ENCODE measurements around the gene MYOM1. TPM values are rescaled to one million over a fixed set of nuclear protein-coding genes. Genes with fewer than 3 reads are reported as not detected.
"Not testable (repeated sequence)": the region's sequence is repeated elsewhere in the genome, so short reads cannot be mapped to it uniquely, and the experiment has no call there.

Gene MYOM1
- total RNA-seq, 1 experiment from 2014 or later: 0.07 TPM

GRCh38 chr18:3075491-3075890 lies 144.3 kb downstream of the MYOM1 start:
- no peaks in the 10 kb centered on the region for H3K27me3 ChIP-seq (ENCODE audit: low read length)
- H3F3A ChIP-seq (ENCODE audit: low read length, unreplicated experiment): no peaks in the 10 kb centered on the region
- no peaks in the 10 kb centered on the region for H3K36me3 ChIP-seq (ENCODE audit: low read depth, low read length)
- ChIA-PET POLR2A (ENCODE audit: unreplicated experiment) (no interaction called here), CTCF (no interaction called here)
- H3K4me3 ChIP-seq (ENCODE audit: low read length): no peak overlapping the region
- intact Hi-C loops (cut with micrococcal nuclease): no loop called here
- H3K9me2 ChIP-seq (replicated peaks; ENCODE audit: low read length): no peaks in the 10 kb centered on the region
- BruUV-seq (replicated peaks): no TSS peak
- no peak overlapping the region for H3K27ac ChIP-seq (ENCODE audit: low read length)
- no peak overlapping the region for H3K9ac ChIP-seq (ENCODE audit: low read length)
- H2AFZ ChIP-seq (ENCODE audit: low read length): no peak overlapping the region
- no peaks in the 10 kb centered on the region for H3K79me2 ChIP-seq (ENCODE audit: low read length)
- no peaks in the 10 kb centered on the region for H3K4me1 ChIP-seq (ENCODE audit: insufficient read depth, low read length)
- DNase-seq: no peak
- no peaks in the 10 kb centered on the region for H3K9me3 ChIP-seq (ENCODE audit: low read length)
- no peak for ATAC-seq
- no peaks in the 10 kb centered on the region for H4K20me1 ChIP-seq (ENCODE audit: low read length)
- H3K4me2 ChIP-seq (ENCODE audit: low read length): no peak overlapping the region
- TF ChIP-seq EZH2phosphoT487 (IDR thresholded peaks at IDR 0.05; ENCODE audit: borderline replicate concordance, low read length) (no peak), CTCF (conservative IDR thresholded peaks at IDR 0.05; ENCODE audit: low read depth, low read length) (no peak), EZH2 (IDR thresholded peaks at IDR 0.05; ENCODE audit: low read length, unreplicated experiment) (no peak)

GRCh38 chr18:3074087-3074486 lies 145.7 kb downstream of the MYOM1 start:
- BruUV-seq (replicated peaks): no TSS peak
- no peaks in the 10 kb centered on the region for H3K9me3 ChIP-seq (ENCODE audit: low read length)
- ATAC-seq: no peak

GRCh38 chr18:3073353-3073752 lies 146.4 kb downstream of the MYOM1 start:
- H3K4me2 ChIP-seq (ENCODE audit: low read length); CTCF ChIA-PET; H4K20me1 ChIP-seq (ENCODE audit: low read length); H3K36me3 ChIP-seq (ENCODE audit: low read depth, low read length); H3K9ac ChIP-seq (ENCODE audit: low read length); H3K9me3 ChIP-seq (ENCODE audit: low read length); H3K27me3 ChIP-seq (ENCODE audit: low read length); DNase-seq; H3K4me1 ChIP-seq (ENCODE audit: insufficient read depth, low read length); H3K79me2 ChIP-seq (ENCODE audit: low read length); H3K4me3 ChIP-seq (ENCODE audit: low read length); H3F3A ChIP-seq (ENCODE audit: low read length, unreplicated experiment); ATAC-seq; H3K9me2 ChIP-seq (replicated peaks; ENCODE audit: low read length); BruUV-seq (replicated peaks); H3K27ac ChIP-seq (ENCODE audit: low read length); H2AFZ ChIP-seq (ENCODE audit: low read length); POLR2A ChIA-PET (ENCODE audit: unreplicated experiment); intact Hi-C loops (cut with micrococcal nuclease): not testable (repeated sequence)

More at GRCh38 chr18:3074087-3074486, 145.7 kb downstream of the MYOM1 start:
- Histone ChIP-seq H3K27ac (ENCODE audit: low read length) (no peak overlapping the region), H3K4me3 (ENCODE audit: low read length) (no peak overlapping the region), H3K4me1 (ENCODE audit: insufficient read depth, low read length) (no peaks in the 10 kb centered on the region), H3K9me2 (replicated peaks; ENCODE audit: low read length) (no peaks in the 10 kb centered on the region), H3K9ac (ENCODE audit: low read length) (no peak overlapping the region), H3K36me3 (ENCODE audit: low read depth, low read length) (no peaks in the 10 kb centered on the region), H4K20me1 (ENCODE audit: low read length) (no peaks in the 10 kb centered on the region), H3F3A (ENCODE audit: low read length, unreplicated experiment) (no peaks in the 10 kb centered on the region), H3K4me2 (ENCODE audit: low read length) (no peak overlapping the region), H3K27me3 (ENCODE audit: low read length) (no peaks in the 10 kb centered on the region), H3K79me2 (ENCODE audit: low read length) (no peaks in the 10 kb centered on the region), H2AFZ (ENCODE audit: low read length) (no peak overlapping the region)
- TF ChIP-seq CTCF (conservative IDR thresholded peaks at IDR 0.05; ENCODE audit: low read depth, low read length): no peak
- TF ChIP-seq EZH2phosphoT487 (IDR thresholded peaks at IDR 0.05; ENCODE audit: borderline replicate concordance, low read length): no peak
- TF ChIP-seq EZH2 (IDR thresholded peaks at IDR 0.05; ENCODE audit: low read length, unreplicated experiment): no peak
- intact Hi-C loops (cut with micrococcal nuclease): no loop called here
- no peak for DNase-seq
- ChIA-PET POLR2A (ENCODE audit: unreplicated experiment) (no interaction called here), CTCF (interaction anchor here (0.6 kb wide), 1 partner anchor 14 kb away, joined by 3 read pairs; no protein-coding TSS in a partner anchor)
